GM12878 (cell line): ENCODE measurements around the gene EEPD1. TPM values are rescaled to one million over a fixed set of nuclear protein-coding genes. Genes with fewer than 3 reads are reported as not detected.

Source experiments
- ATAC-seq: fragments of 200-7000 bp; cut with Tn5 transposase; 3 replicates; pipeline ENCODE4 v1.9.1; 2020; ENCODE audit warnings: mild to moderate bottlenecking, moderate library complexity
- BruUV-seq: library from RNA; stranded (reverse); fragments of 400-500 nt; replicated peaks from 2 replicates; lab custom pipeline; 2021; lab: Mats Ljungman, UMichigan
- CTCF ChIA-PET: fragments of 300-600 bp; sonication (Branson Sonifier 250); formaldehyde crosslinking; extraction: SDS; loops from one replicate; lab custom pipeline; 2021; ENCODE audit warnings: inconsistent platforms; lab: Yijun Ruan, JAX
- POLR2A ChIA-PET: fragments of 350-600 bp; formaldehyde crosslinking; extraction: SDS; loops from one replicate; lab custom pipeline; 2021; ENCODE audit warnings: inconsistent platforms; lab: Charles Lee
- RAD21 ChIA-PET: fragments of 300-600 bp; sonication (Branson Sonifier 250); formaldehyde crosslinking; loops from one replicate; lab custom pipeline; 2023; ENCODE audit warnings: antibody characterized with exemption; ENCODE audit not compliant: unreplicated experiment; lab: Charles Lee
- SMC1A ChIA-PET: fragments of 300-600 bp; sonication (Branson Sonifier 250); formaldehyde crosslinking; loops from one replicate; lab custom pipeline; 2023; ENCODE audit not compliant: unreplicated experiment, uncharacterized antibody; lab: Charles Lee
- DNase-seq: peaks from one replicate; pipeline ENCODE4 v3.0.0-alpha.2; 2011; ENCODE audit warnings: low read depth, low spot score
- FAIRE-seq: peaks from 3 replicates; lab custom pipeline; 2011; peaks lifted over from hg19 to GRCh38; lab: Jason Lieb, UNC
- H2AFZ ChIP-seq: 2 replicates; pipeline ENCODE4 v1.6.0; 2011; ENCODE audit warnings: low read depth, low read length, control low read depth; ENCODE audit not compliant: control insufficient read depth
- H3K27ac ChIP-seq: 2 replicates; pipeline ENCODE4 v1.5.1; 2011; ENCODE audit warnings: control low read depth; ENCODE audit not compliant: control insufficient read depth, insufficient read depth
- H3K27me3 ChIP-seq, 2 experiments: replicated peaks in 1 of 2; 2 replicates each; pipeline versions ENCODE4 v1.6.0 to v1.6.1; 2011; ENCODE audit warnings: low read length in 1 of 2; ENCODE audit not compliant: control insufficient read depth in 2 of 2, insufficient read depth in 2 of 2
- H3K36me3 ChIP-seq, 2 experiments: 2 replicates each; pipeline ENCODE4 v1.5.1; 2011; ENCODE audit warnings: low read length in 1 of 2; ENCODE audit not compliant: control insufficient read depth in 2 of 2, insufficient read depth in 2 of 2
- H3K4me1 ChIP-seq: 2 replicates; pipeline ENCODE4 v1.6.1; 2011; ENCODE audit warnings: mild to moderate bottlenecking, low read length, moderate library complexity, mixed read lengths; ENCODE audit not compliant: control insufficient read depth, insufficient read depth
- H3K4me2 ChIP-seq: 2 replicates; pipeline ENCODE4 v1.6.0; 2011; ENCODE audit warnings: control low read depth; ENCODE audit not compliant: control insufficient read depth, insufficient read depth
- H3K4me3 ChIP-seq: fragments of 200-600 bp; sonication (generic); 2 replicates; pipeline ENCODE4 v1.5.1; 2016
- H3K79me2 ChIP-seq: 2 replicates; pipeline ENCODE4 v1.6.0; 2011; ENCODE audit warnings: low read length; ENCODE audit not compliant: control insufficient read depth, insufficient read depth
- H3K9ac ChIP-seq: 2 replicates; pipeline ENCODE4 v1.8.0; 2011; ENCODE audit warnings: low read length, control low read depth, mixed read lengths; ENCODE audit not compliant: control insufficient read depth, insufficient read depth
- H3K9me3 ChIP-seq: replicated peaks from 3 replicates; pipeline ENCODE4 v1.5.1; 2011; ENCODE audit warnings: mild to moderate bottlenecking, low read length; ENCODE audit not compliant: control insufficient read depth, insufficient read depth
- H4K20me1 ChIP-seq: 2 replicates; pipeline ENCODE4 v1.6.0; 2011; ENCODE audit not compliant: control insufficient read depth, insufficient read depth
- ATF7 ChIP-seq: fragments of 450-650 bp; IDR thresholded peaks from 2 replicates; pipeline ENCODE4 v1.6.1; 2016; ENCODE audit warnings: low read depth, mild to moderate bottlenecking
- BACH1 ChIP-seq: fragments of 450-650 bp; IDR thresholded peaks from 2 replicates; pipeline ENCODE4 v1.6.1; 2017; ENCODE audit warnings: mild to moderate bottlenecking, borderline replicate concordance
- CHD1 ChIP-seq: IDR thresholded peaks from 2 replicates; pipeline ENCODE4 v1.6.1; 2012; ENCODE audit warnings: low read depth, low read length, improper control_type of control experiment
- EZH2 ChIP-seq: IDR thresholded peaks from 2 replicates; pipeline ENCODE4 v1.6.1; 2012; ENCODE audit warnings: low read depth, mild to moderate bottlenecking, control low read depth, inconsistent platforms, low read length, borderline replicate concordance; ENCODE audit not compliant: control insufficient read depth
- LARP7 ChIP-seq: fragments of 450-650 bp; IDR thresholded peaks from 2 replicates; pipeline ENCODE4 v1.6.1; 2017; ENCODE audit warnings: mild to moderate bottlenecking
- MTA3 ChIP-seq: IDR thresholded peaks from 2 replicates; pipeline ENCODE4 v1.6.1; 2012; ENCODE audit warnings: low read length, inconsistent platforms, borderline replicate concordance
- NR2C1 ChIP-seq: fragments of 450-650 bp; IDR thresholded peaks from 2 replicates; pipeline ENCODE4 v1.6.1; 2017; ENCODE audit warnings: antibody characterized with exemption, mild to moderate bottlenecking, moderate library complexity
- POU2F2 ChIP-seq: IDR thresholded peaks from 3 replicates; pipeline ENCODE4 v1.6.1; 2011; ENCODE audit warnings: low read depth, mild to moderate bottlenecking, low read length, borderline replicate concordance
- RBBP5 ChIP-seq: fragments of 200-600 bp; sonication (generic); conservative IDR thresholded peaks from 2 replicates; pipeline ENCODE4 v1.6.1; 2016
- SUZ12 ChIP-seq: fragments of 200-600 bp; sonication (generic); IDR thresholded peaks from one replicate; pipeline ENCODE4 v1.6.1; 2018; ENCODE audit warnings: antibody characterized with exemption, mild to moderate bottlenecking; ENCODE audit not compliant: unreplicated experiment
- ZNF384 ChIP-seq: IDR thresholded peaks from 2 replicates; pipeline ENCODE4 v1.6.1; 2012; ENCODE audit warnings: low read depth, mild to moderate bottlenecking, low read length, improper control_type of control experiment, borderline replicate concordance
- ZNF622 ChIP-seq: fragments of 450-650 bp; IDR thresholded peaks from 2 replicates; pipeline ENCODE4 v1.6.1; 2017; ENCODE audit warnings: mild to moderate bottlenecking, inconsistent platforms
- WGBS: methylation state at CpG from one replicate; pipeline ENCODE4 v1.1.6; 2016; ENCODE audit warnings: low lambda C conversion rate; ENCODE audit not compliant: insufficient replicate concordance, insufficient coverage; ENCODE audit errors: missing lambda C conversion rate; 5-methylcytosine and 5-hydroxymethylcytosine counted together
- in situ Hi-C: fragments of 300-500 bp; cut with MboI; formaldehyde crosslinking; loops from 9 replicates; pipeline ENCODE4 v1.14.3; 2018; ENCODE audit warnings: mixed read lengths
- intact Hi-C: fragments of 100-400 bp; cut with micrococcal nuclease; formaldehyde crosslinking; loops from one replicate; pipeline ENCODE4 v1.14.2; 2022; ENCODE audit not compliant: unreplicated experiment
- polyA plus RNA-seq, 11 experiments: library from polyadenylated mRNA; depleted of rRNA in 4 of 11; unstranded in 6 of 11; stranded (reverse) in 5 of 11; fragments of >200 nt; fragmentation: Nextera tagmentation in 4 of 11; fragmentation: Illumina TruSeq in 1 of 11; extraction: Ambion mirVana in 4 of 11; extraction: Trizol in 1 of 11; gene quantifications; 1 replicate in 1 of 11; 2 replicates in 10 of 11; pipeline versions ENCODE4 v1.2.1 to v1.2.3, GENCODE V29; 2011 to 2016; ENCODE audit warnings: inconsistent platforms in 2 of 11, missing spikeins in 2 of 11, low read depth in 1 of 11
- total RNA-seq, 4 experiments: library from RNA; depleted of rRNA in 3 of 4; stranded (reverse); fragments of >200 nt in 3 of 4; fragmentation: Illumina TruSeq in 1 of 4; extraction: Trizol in 1 of 4; gene quantifications; 2 replicates each; pipeline versions ENCODE4 v1.2.1 to v1.2.3, GENCODE V29; 2013 to 2021
- TF ChIP-seq, protein P1 (sequence below): fragments of 450-650 bp; IDR thresholded peaks from 2 replicates; pipeline ENCODE4 v1.6.1; 2017; ENCODE audit warnings: antibody characterized with exemption, mild to moderate bottlenecking, moderate library complexity

EEPD1 gene
- total and polyA plus RNA-seq, 10 of the 15 experiments (the other 5 are each of a cell fraction or from before 2014, with no cell fraction given) = 0.24 to 2.8 (median 0.86) TPM; not detected in 1

DNA sequence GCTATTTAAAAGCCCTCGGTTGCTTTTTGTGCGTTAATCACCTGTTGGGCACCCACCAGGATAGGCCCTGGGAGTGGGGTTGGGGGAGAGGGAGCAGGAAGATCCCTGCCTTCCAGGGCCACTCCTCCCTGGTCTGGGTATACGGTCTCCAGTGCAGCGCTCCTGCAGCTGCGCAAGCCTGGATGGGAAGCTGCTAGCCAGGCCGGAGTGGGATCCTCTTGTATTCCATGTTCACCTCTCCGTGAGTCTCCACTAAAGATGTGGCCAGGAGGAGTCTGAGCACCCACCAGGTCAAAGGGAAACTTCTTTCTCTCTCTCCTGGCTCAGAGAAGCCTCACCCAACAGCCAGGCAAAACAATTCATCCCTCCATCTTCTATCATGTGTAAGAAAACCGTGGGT lies 157.8 kb downstream of the EEPD1 start:
- in situ Hi-C loops = no loop called here
- 66% methylated on average over 8 of the region's 8 CpGs for WGBS

DNA sequence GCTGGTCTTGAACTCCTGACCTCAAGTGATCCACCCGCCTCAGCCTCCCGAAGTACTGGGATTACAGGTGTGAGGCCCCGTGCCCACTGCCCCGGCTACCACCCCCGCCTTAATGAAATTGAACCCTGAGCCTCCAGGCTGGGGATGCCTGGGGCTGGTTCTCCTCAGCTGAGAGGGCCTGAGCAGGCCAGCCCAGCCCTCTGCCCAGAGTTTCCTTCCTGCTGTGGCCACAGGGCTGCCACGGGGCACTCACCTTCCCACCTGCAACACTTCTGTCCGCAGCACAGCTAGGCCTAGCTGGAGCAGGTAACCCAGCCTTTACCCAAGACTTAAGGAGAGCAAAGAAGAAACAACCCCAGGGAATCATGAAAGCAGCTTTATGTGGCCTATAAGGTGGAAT lies 158.5 kb downstream of the EEPD1 start:
- POLR2A ChIA-PET = no interaction called here
- DNase-seq = no peak
- intact Hi-C loops = no loop called here
- RAD21 ChIA-PET = interaction anchor here (0.7 kb wide), 1 partner anchor 326 kb away, joined by 3 read pairs; no protein-coding TSS in a partner anchor
- Histone ChIP-seq H3K9ac (no peak overlapping the region), H3K36me3 (no peaks in the 10 kb centered on the region), H3K79me2 (no peaks in the 10 kb centered on the region), H3K27me3 (no peaks in the 10 kb centered on the region; a peak in 1 of 4 replicates), H3K4me1 (no peaks in the 10 kb centered on the region), H2AFZ (no peak overlapping the region), H3K27ac (no peak overlapping the region), H3K9me3 (no peaks in the 10 kb centered on the region), H4K20me1 (no peaks in the 10 kb centered on the region), H3K4me3 (no peak overlapping the region), H3K4me2 (no peak overlapping the region)
- no peak for FAIRE-seq
- 50% methylated on average over 5 of the region's 7 CpGs for WGBS
- in situ Hi-C loops = no loop called here
- SMC1A ChIA-PET = no interaction called here
- TF ChIP-seq POU2F2 = no peak
- TF ChIP-seq ZNF384 = no peak
- TF ChIP-seq, protein P1, sequence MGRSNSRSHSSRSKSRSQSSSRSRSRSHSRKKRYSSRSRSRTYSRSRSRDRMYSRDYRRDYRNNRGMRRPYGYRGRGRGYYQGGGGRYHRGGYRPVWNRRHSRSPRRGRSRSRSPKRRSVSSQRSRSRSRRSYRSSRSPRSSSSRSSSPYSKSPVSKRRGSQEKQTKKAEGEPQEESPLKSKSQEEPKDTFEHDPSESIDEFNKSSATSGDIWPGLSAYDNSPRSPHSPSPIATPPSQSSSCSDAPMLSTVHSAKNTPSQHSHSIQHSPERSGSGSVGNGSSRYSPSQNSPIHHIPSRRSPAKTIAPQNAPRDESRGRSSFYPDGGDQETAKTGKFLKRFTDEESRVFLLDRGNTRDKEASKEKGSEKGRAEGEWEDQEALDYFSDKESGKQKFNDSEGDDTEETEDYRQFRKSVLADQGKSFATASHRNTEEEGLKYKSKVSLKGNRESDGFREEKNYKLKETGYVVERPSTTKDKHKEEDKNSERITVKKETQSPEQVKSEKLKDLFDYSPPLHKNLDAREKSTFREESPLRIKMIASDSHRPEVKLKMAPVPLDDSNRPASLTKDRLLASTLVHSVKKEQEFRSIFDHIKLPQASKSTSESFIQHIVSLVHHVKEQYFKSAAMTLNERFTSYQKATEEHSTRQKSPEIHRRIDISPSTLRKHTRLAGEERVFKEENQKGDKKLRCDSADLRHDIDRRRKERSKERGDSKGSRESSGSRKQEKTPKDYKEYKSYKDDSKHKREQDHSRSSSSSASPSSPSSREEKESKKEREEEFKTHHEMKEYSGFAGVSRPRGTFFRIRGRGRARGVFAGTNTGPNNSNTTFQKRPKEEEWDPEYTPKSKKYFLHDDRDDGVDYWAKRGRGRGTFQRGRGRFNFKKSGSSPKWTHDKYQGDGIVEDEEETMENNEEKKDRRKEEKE = no peak
- no peak for TF ChIP-seq EZH2
- no peak for TF ChIP-seq CHD1
- TF ChIP-seq LARP7 = no peak
- TF ChIP-seq ATF7 = no peak
- TF ChIP-seq ZNF622 = no peak
- no peak for ATAC-seq
- BruUV-seq = no TSS peak
- CTCF ChIA-PET = interaction anchor here (0.5 to 2.5 kb wide), 5 partner anchors 8 to 1462 kb away, joined by 3 to 8 read pairs (median 4); no protein-coding TSS in a partner anchor

More for the DNA sequence above, 157.8 kb downstream of the EEPD1 start:
- H3K9ac ChIP-seq = no peak overlapping the region
- no peaks in the 10 kb centered on the region for H3K4me1 ChIP-seq
- TF ChIP-seq ATF7 (no peak), SUZ12 (no peak), MTA3 (no peak), BACH1 (no peak), RBBP5 (no peak), NR2C1 (no peak), POU2F2 (no peak)
- TF ChIP-seq, all 136 proteins: peak for 0
- ChIA-PET POLR2A (no interaction called here), SMC1A (no interaction called here), RAD21 (interaction anchor here (0.7 kb wide), 1 partner anchor 325 kb away, joined by 3 read pairs; no protein-coding TSS in a partner anchor), CTCF (interaction anchor here (1.3 kb wide), 1 partner anchor 9 kb away, joined by 4 read pairs; no protein-coding TSS in a partner anchor)
- H3K79me2 ChIP-seq = no peaks in the 10 kb centered on the region
- DNase-seq (no peak), ATAC-seq (no peak), FAIRE-seq (no peak)
- no peaks in the 10 kb centered on the region for H3K9me3 ChIP-seq
- H3K27ac ChIP-seq = no peak overlapping the region
- H4K20me1 ChIP-seq = no peaks in the 10 kb centered on the region
- H3K4me2 ChIP-seq = no peak overlapping the region
- H3K36me3 ChIP-seq = no peaks in the 10 kb centered on the region
- H3K4me3 ChIP-seq = no peak overlapping the region
- H2AFZ ChIP-seq = no peak overlapping the region
- H3K27me3 ChIP-seq = no peaks in the 10 kb centered on the region; a peak in 1 of 4 replicates
- intact Hi-C loops = no loop called here
- no TSS peak for BruUV-seq
